KMS-11 (cell line): ENCODE measurements around the gene WDPCP.

Experiments
- H2AFZ ChIP-seq: fragments of 200-600 bp; sonication (generic); 2 replicates; pipeline ENCODE4 v1.6.1; 2016; ENCODE audit warnings: antibody characterized with exemption, mixed run types, low read depth
- H3K27ac ChIP-seq: fragments of 200-600 bp; sonication (generic); 2 replicates; pipeline ENCODE4 v1.6.1; 2016; ENCODE audit warnings: mild to moderate bottlenecking, mixed run types
- H3K27me3 ChIP-seq: fragments of 200-600 bp; sonication (generic); 2 replicates; pipeline ENCODE4 v1.6.1; 2017; ENCODE audit warnings: mild to moderate bottlenecking, low read depth, mixed run types, moderate library complexity; ENCODE audit not compliant: insufficient read depth
- H3K36me3 ChIP-seq: fragments of 200-600 bp; sonication (generic); 2 replicates; pipeline ENCODE4 v1.6.1; 2017; ENCODE audit warnings: mild to moderate bottlenecking, mixed run types; ENCODE audit not compliant: insufficient read depth
- H3K4me1 ChIP-seq: fragments of 200-600 bp; sonication (generic); 2 replicates; pipeline ENCODE4 v1.6.1; 2016; ENCODE audit warnings: mild to moderate bottlenecking, low read depth, mixed run types; ENCODE audit not compliant: poor library complexity, severe bottlenecking
- H3K4me2 ChIP-seq: fragments of 200-600 bp; sonication (generic); 2 replicates; pipeline ENCODE4 v1.7.0; 2016; ENCODE audit warnings: mild to moderate bottlenecking, mixed run types
- H3K4me3 ChIP-seq: fragments of 200-600 bp; sonication (generic); IDR thresholded peaks from 2 replicates; pipeline ENCODE4 v1.6.1; 2017; ENCODE audit warnings: low read depth, low read length, mixed read lengths; ENCODE audit not compliant: insufficient read depth
- H3K79me2 ChIP-seq: fragments of 200-600 bp; sonication (generic); 2 replicates; pipeline ENCODE4 v1.6.1; 2016; ENCODE audit warnings: low read depth, mixed run types; ENCODE audit not compliant: insufficient read depth
- H3K9ac ChIP-seq: fragments of 200-600 bp; sonication (generic); 2 replicates; pipeline ENCODE4 v1.6.1; 2016; ENCODE audit warnings: mild to moderate bottlenecking, mixed run types
- H4K20me1 ChIP-seq: fragments of 200-600 bp; sonication (generic); 2 replicates; pipeline ENCODE4 v1.6.1; 2016; ENCODE audit warnings: mild to moderate bottlenecking, mixed run types; ENCODE audit not compliant: insufficient read depth
- TF ChIP-seq, protein P1 (sequence below): fragments of 200-600 bp; sonication (generic); conservative IDR thresholded peaks from 2 replicates; pipeline ENCODE4 v1.6.1; 2017; ENCODE audit warnings: low read depth, mild to moderate bottlenecking, antibody characterized with exemption, low read length, moderate library complexity, mixed read lengths

Gene WDPCP

GRCh38 chr2:63444565-63445288 is 143.6 kb downstream of the WDPCP start:
- no peaks in the 10 kb centered on the region for H3K36me3 ChIP-seq
- H3K9ac ChIP-seq = no peak overlapping the region
- peak overlapping the region; percentile 5; the same call in 1 of the 2 replicates for H3K4me2 ChIP-seq
- H3K27me3 ChIP-seq = no peaks in the 10 kb centered on the region
- H3K27ac ChIP-seq = no peak overlapping the region
- TF ChIP-seq, protein P1, sequence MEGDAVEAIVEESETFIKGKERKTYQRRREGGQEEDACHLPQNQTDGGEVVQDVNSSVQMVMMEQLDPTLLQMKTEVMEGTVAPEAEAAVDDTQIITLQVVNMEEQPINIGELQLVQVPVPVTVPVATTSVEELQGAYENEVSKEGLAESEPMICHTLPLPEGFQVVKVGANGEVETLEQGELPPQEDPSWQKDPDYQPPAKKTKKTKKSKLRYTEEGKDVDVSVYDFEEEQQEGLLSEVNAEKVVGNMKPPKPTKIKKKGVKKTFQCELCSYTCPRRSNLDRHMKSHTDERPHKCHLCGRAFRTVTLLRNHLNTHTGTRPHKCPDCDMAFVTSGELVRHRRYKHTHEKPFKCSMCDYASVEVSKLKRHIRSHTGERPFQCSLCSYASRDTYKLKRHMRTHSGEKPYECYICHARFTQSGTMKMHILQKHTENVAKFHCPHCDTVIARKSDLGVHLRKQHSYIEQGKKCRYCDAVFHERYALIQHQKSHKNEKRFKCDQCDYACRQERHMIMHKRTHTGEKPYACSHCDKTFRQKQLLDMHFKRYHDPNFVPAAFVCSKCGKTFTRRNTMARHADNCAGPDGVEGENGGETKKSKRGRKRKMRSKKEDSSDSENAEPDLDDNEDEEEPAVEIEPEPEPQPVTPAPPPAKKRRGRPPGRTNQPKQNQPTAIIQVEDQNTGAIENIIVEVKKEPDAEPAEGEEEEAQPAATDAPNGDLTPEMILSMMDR = no peak
- peaks cover 15% of the 10 kb centered on the region for H3K4me1 ChIP-seq
- no peaks in the 10 kb centered on the region for H4K20me1 ChIP-seq
- H2AFZ ChIP-seq = no peak overlapping the region
- no peaks in the 10 kb centered on the region for H3K79me2 ChIP-seq
- no peak overlapping the region for H3K4me3 ChIP-seq

- Histone ChIP-seq H3K4me3 (no peak overlapping the region), H3K27me3 (no peaks in the 10 kb centered on the region), H4K20me1 (no peaks in the 10 kb centered on the region), H2AFZ (no peak overlapping the region), H3K79me2 (no peaks in the 10 kb centered on the region), H3K4me1 (peaks cover 15% of the 10 kb centered on the region), H3K9ac (no peak overlapping the region), H3K4me2 (no peak overlapping the region), H3K27ac (no peak overlapping the region), H3K36me3 (no peaks in the 10 kb centered on the region)
- TF ChIP-seq, protein P1 = no peak
These were observed 147.7 kb downstream of the WDPCP start for GRCh38 chr2:63440612-63441011.

DNA sequence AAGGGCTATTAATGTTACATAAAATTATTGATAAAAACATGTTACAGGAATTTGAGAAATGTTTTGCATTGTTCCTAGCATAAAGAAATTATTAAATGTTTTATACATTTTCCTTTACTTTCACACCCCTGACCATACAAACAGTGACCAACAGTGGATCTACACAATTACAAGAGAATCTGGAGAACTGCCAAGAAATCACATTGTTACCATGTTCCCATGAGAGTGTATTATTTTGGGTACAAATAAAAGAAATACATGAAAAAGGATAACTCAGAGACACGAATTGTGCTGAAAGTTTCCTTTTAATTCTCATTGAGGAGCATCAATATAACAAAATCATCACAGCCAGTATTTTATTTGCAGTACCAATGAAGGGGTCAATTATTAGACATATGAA is 150.1 kb downstream of the WDPCP start:
- no peak overlapping the region for H2AFZ ChIP-seq
- no peaks in the 10 kb centered on the region for H3K36me3 ChIP-seq
- no peaks in the 10 kb centered on the region for H3K79me2 ChIP-seq
- H3K4me2 ChIP-seq = no peak overlapping the region
- no peaks in the 10 kb centered on the region for H3K27me3 ChIP-seq
- H3K27ac ChIP-seq = no peak overlapping the region
- no peak overlapping the region for H3K9ac ChIP-seq
- TF ChIP-seq, protein P1 = no peak
- H3K4me3 ChIP-seq = no peak overlapping the region
- no peaks in the 10 kb centered on the region for H4K20me1 ChIP-seq
- no peaks in the 10 kb centered on the region for H3K4me1 ChIP-seq

DNA sequence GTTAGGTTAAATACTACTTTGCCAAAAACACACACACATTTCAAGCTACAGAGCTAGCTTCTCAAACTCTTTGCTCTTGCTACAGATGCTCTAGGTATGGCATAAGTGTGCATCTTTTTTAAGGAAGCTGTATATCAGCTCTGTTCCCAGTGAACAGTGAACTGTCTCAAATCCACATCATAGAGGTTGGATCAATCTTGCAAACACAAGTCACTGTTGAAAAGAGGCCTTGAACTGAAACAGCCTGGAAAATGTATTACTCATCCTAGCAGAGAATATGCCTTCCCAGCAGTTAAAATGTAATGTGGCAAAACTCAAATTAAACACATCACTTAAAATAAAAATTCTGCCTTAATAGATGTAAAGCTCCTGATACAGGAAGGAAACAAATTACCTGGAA is 151.8 kb downstream of the WDPCP start:
- TF ChIP-seq, protein P1 = no peak
- Histone ChIP-seq H3K79me2 (no peaks in the 10 kb centered on the region), H4K20me1 (no peaks in the 10 kb centered on the region), H3K4me3 (no peak overlapping the region), H2AFZ (no peak overlapping the region), H3K27ac (no peak overlapping the region), H3K4me1 (no peaks in the 10 kb centered on the region), H3K9ac (no peak overlapping the region), H3K36me3 (no peaks in the 10 kb centered on the region), H3K4me2 (no peak overlapping the region), H3K27me3 (no peaks in the 10 kb centered on the region)
